Thoracic aorta (tissue), 2 donors: ENCODE measurements around the gene C1S. TPM values are rescaled to one million over a fixed set of nuclear protein-coding genes. Genes with fewer than 3 reads are reported as not detected.
A peak's percentile ranks its signal among the peaks of the same experiment; 100 is the strongest.
"Not testable (repeated sequence)": the region's sequence is repeated elsewhere in the genome, so short reads cannot be mapped to it uniquely, and the experiment has no call there.

Experiments used
- ATAC-seq: fragments of 150-250 bp; one replicate; pipeline ENCODE4 v1.8.0; 2017; ENCODE audit warnings: low read depth; ENCODE audit not compliant: insufficient number of reproducible peaks, low FRiP score
- DNase-seq: peaks from one replicate; pipeline ENCODE4 v3.0.0-alpha.2; 2020; ENCODE audit warnings: low spot score
- H3K27ac ChIP-seq, 2 donors: fragments of 200-600 bp; sonication (generic); 1 replicate in 1 of 2; 2 replicates in 1 of 2; pipeline ENCODE4 v1.5.1; 2016; ENCODE audit warnings: mild to moderate bottlenecking in 2 of 2, moderate library complexity in 2 of 2
- H3K27me3 ChIP-seq: fragments of 200-600 bp; sonication (generic); replicated peaks from 2 replicates; pipeline ENCODE4 v1.6.0; 2016; ENCODE audit warnings: mild to moderate bottlenecking; ENCODE audit not compliant: insufficient read depth
- H3K36me3 ChIP-seq: fragments of 200-600 bp; sonication (generic); one replicate; pipeline ENCODE4 v1.5.1; 2016
- H3K4me1 ChIP-seq, 2 donors: fragments of 200-600 bp; sonication (generic); 1 replicate in 1 of 2; 2 replicates in 1 of 2; pipeline versions ENCODE4 v1.5.1 to v1.6.0; 2016; ENCODE audit warnings: low read depth in 2 of 2, mild to moderate bottlenecking in 1 of 2; ENCODE audit not compliant: control insufficient read depth in 1 of 2
- H3K4me3 ChIP-seq: fragments of 200-600 bp; sonication (generic); 2 replicates; pipeline ENCODE4 v1.5.1; 2016; ENCODE audit warnings: mild to moderate bottlenecking
- H3K9me3 ChIP-seq: fragments of 200-600 bp; sonication (generic); 2 replicates; pipeline ENCODE4 v1.5.1; 2016
- total RNA-seq, 2 donors: library from RNA; depleted of rRNA; stranded (reverse); fragments of >200 nt; gene quantifications; one replicate each; pipeline versions ENCODE4 v1.1.0 to v1.2.3, GENCODE V29; 2016
- TF ChIP-seq, protein P1 (sequence below): fragments of 200-600 bp; sonication (generic); IDR thresholded peaks from one replicate; pipeline ENCODE4 v1.5.1; 2019; ENCODE audit warnings: antibody characterized with exemption

C1S gene
- 100 to 1,000 TPM; 456 to 715 TPM for total RNA-seq

DNA sequence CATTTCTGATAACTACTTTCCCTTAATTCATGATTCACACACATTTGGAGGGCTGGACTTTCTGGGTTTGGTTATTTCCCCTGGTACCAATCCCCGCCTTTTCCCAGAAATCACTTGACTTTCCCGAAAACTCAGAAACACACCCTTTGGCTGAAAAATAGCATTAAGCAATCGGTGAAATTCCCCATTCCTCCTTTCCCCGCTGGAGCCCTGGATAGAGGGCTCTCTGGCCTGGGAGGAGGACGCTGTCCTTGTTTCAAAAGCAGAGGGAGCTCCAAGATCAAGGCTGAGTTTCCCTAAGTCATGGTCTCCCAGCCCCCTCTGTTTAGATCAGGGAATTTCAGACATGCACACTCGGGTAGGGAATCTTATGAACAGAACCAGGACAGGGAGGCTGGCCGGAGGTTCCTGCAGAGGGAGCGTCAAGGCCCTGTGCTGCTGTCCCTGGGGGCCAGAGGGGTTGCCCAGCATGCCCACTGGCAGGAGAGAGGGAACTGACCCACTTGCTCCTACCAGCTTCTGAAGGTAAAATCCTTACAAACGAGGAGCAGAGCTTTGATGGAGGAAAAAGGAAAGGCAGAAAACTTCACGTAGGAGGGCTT lies at the start of gene C1S:
C1S (plus strand) TSS at position 366 of the 602 bp plus-strand sequence. CDS start 1,195 bp downstream, outside the sequence.
- H3K4me1 ChIP-seq: peaks cover 12 to 24% of the 10 kb centered on the region in 2 donors
- H3K27me3 ChIP-seq: no peaks in the 10 kb centered on the region
- H3K36me3 ChIP-seq: peaks cover 11% of the 10 kb centered on the region
- peak within 1 kb of the TSS; percentile 71 to 74 for H3K27ac ChIP-seq
- TF ChIP-seq, protein P1, sequence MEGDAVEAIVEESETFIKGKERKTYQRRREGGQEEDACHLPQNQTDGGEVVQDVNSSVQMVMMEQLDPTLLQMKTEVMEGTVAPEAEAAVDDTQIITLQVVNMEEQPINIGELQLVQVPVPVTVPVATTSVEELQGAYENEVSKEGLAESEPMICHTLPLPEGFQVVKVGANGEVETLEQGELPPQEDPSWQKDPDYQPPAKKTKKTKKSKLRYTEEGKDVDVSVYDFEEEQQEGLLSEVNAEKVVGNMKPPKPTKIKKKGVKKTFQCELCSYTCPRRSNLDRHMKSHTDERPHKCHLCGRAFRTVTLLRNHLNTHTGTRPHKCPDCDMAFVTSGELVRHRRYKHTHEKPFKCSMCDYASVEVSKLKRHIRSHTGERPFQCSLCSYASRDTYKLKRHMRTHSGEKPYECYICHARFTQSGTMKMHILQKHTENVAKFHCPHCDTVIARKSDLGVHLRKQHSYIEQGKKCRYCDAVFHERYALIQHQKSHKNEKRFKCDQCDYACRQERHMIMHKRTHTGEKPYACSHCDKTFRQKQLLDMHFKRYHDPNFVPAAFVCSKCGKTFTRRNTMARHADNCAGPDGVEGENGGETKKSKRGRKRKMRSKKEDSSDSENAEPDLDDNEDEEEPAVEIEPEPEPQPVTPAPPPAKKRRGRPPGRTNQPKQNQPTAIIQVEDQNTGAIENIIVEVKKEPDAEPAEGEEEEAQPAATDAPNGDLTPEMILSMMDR: peak; percentile 73
- DNase-seq: peak; percentile 68
- peak within 1 kb of the TSS; percentile 69 for H3K4me3 ChIP-seq
- ATAC-seq: peak; percentile 98
- no peaks in the 10 kb centered on the region for H3K9me3 ChIP-seq

DNA sequence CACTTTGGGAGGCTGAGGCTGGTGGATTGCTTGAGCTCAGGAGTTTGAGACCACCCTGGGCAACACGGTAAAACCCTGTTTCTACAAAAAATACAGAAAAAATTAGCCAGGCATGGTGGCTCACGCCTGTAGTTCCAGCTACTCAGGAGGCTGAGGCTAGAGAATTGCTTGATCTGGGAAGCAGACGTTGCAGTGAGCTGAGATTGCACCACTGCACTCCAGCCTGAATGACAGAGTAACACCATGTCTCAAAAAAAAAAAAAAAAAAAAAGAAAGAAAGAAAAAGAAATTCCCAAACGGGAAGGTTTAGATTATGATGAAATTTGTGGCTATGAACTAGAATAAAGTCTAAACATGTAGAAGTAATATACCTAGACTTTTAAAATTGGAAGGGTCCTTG lies 49.1 kb upstream of the C1S start:
- H3K27ac ChIP-seq, H3K36me3 ChIP-seq, H3K9me3 ChIP-seq, ATAC-seq, H3K4me1 ChIP-seq, H3K27me3 ChIP-seq, DNase-seq, H3K4me3 ChIP-seq: not testable (repeated sequence)

DNA sequence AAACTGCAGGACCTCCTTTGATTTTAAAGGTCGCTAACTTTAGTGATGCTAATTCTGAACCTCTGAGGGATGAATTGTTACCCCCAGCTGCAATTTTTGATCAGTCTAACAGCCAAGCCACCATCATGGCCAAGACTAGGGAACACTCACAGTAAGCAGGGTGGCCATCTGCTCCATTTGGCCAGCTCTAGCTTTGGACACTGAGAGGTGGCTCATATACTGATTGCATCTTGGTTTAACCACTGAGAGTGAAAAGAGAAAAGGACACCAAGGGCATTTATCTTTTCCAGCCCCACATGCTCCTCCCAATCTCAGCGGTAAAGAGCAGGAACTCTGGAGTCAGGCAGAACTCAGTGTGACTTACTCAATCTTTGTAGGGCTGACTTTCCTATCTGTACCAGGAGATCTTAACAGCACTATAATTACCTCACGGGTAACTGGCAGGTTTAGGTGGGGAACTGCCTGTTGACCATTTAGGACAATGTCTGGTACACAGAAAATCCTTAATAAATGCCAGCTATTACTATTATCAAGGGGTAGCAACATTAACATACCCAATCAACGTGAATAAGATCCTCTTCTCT lies 48.4 kb upstream of the C1S start:
- Histone ChIP-seq H3K9me3 (no peaks in the 10 kb centered on the region), H3K36me3 (no peaks in the 10 kb centered on the region), H3K4me3 (no peak overlapping the region), H3K4me1 (peaks cover 0 to 2% of the 10 kb centered on the region in 2 donors), H3K27ac (no peak overlapping the region), H3K27me3 (no peaks in the 10 kb centered on the region)
- TF ChIP-seq, protein P1: no peak
- no peak for DNase-seq
- ATAC-seq: no peak

DNA sequence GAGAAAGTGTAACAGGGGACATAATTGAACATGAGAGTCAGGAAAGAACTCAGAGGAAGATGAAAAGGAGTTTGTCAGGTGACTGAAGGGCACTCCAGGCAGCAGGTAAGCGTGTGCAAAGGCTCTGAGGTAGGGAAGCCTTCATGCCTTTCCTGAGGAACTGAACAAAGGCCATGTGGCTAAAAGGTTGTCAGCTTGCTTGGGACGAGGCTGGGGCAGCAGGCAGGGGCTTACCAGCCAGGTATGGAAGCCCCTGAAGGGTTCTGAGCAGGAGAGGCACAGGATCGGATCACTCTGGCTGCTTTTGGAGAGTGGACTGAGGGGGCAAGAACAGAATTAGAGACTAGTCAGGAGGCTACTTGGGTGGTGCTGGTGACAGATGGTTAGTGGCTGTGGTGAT lies 47.4 kb upstream of the C1S start:
- Histone ChIP-seq H3K4me1 (peaks cover 7 to 9% of the 10 kb centered on the region in 2 donors), H3K27me3 (no peaks in the 10 kb centered on the region), H3K36me3 (no peaks in the 10 kb centered on the region), H3K27ac (no peak overlapping the region), H3K4me3 (no peak overlapping the region), H3K9me3 (no peaks in the 10 kb centered on the region)
- DNase-seq: no peak
- ATAC-seq: no peak
- TF ChIP-seq, protein P1: no peak

DNA sequence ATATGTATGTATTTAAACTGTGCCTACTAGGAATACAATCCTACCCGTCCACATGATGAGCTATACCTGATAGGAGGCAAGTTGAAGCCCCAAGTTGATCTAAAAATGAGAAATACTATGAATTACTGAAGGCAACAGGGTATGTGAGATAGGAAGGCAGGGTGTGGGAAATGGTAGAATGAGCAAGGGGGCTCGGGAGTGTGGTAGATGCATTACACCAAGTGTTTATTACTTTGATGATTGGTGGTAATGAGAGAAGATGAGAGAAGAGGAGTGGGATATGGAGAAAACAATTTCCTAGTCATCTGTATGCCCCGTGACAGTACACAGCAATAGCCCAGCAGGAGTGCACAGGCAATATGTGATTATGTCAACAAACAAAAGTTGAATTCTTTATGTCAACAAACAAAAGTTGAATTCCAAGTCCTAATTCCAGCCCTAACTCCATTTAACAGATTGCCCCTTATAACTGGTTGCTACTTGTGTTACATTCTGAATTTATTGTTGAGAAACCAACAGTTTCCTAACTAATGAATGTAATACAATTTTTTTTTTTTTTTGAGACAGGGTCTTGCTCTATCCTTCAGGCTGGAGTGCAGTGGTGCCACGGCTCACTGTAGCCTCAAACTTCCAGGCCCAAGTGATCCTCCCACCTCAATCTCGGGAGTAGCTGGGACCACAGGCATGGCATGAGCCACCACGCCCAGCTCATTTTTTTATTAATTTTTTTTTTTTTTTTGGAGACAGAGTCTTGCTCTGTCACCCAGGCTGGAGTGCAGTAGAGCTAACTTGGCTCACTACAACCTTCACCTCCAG lies 44.8 kb upstream of the C1S start:
- Histone ChIP-seq H3K27ac (no peak overlapping the region), H3K4me1 (peaks cover 11 to 16% of the 10 kb centered on the region in 2 donors), H3K9me3 (no peaks in the 10 kb centered on the region), H3K4me3 (no peak overlapping the region), H3K36me3 (no peaks in the 10 kb centered on the region), H3K27me3 (no peaks in the 10 kb centered on the region)
- TF ChIP-seq, protein P1: no peak
- no peak for DNase-seq
- ATAC-seq: no peak
